Activated naive CD4-positive, alpha-beta T cell treated with anti-CD3 and anti-CD28 coated beads for 36 hours (primary cell): ENCODE results near the gene PALM3. TPM values are rescaled to one million over a fixed set of nuclear protein-coding genes. Genes with fewer than 3 reads are reported as not detected.

ENCODE experiments used
- CTCF ChIA-PET: fragments of 350-600 bp; sonication (Branson Sonifier 250); formaldehyde crosslinking; loops from one replicate; lab custom pipeline; 2021; ENCODE audit warnings: antibody characterized with exemption; lab: Charles Lee
- DNase-seq: peaks from one replicate; pipeline ENCODE4 v3.0.0-alpha.2; 2020
- H3K27ac Mint-ChIP-seq: one replicate; pipeline ENCODE4 v1.8.0; 2021; ENCODE audit warnings: mild to moderate bottlenecking, mixed read lengths
- H3K27me3 Mint-ChIP-seq: one replicate; pipeline ENCODE4 v1.8.0; 2021; ENCODE audit warnings: low read depth, mixed read lengths
- H3K36me3 Mint-ChIP-seq: one replicate; pipeline ENCODE4 v1.8.0; 2021; ENCODE audit warnings: low read depth, mixed read lengths
- H3K4me1 Mint-ChIP-seq: one replicate; pipeline ENCODE4 v1.8.0; 2021; ENCODE audit warnings: low read depth, mixed read lengths
- H3K4me3 Mint-ChIP-seq: one replicate; pipeline ENCODE4 v1.8.0; 2021; ENCODE audit warnings: mild to moderate bottlenecking, moderate library complexity, mixed read lengths
- H3K9me3 Mint-ChIP-seq: one replicate; pipeline ENCODE4 v1.8.0; 2021; ENCODE audit warnings: mixed read lengths
- intact Hi-C: fragments of 100-400 bp; cut with micrococcal nuclease; formaldehyde crosslinking; loops from one replicate; pipeline ENCODE4 v1.15.1; 2023
- total RNA-seq, 2 experiments: library from RNA; stranded (reverse); gene quantifications; one replicate each; pipeline ENCODE4 v1.2.3, GENCODE V29; 2021

Gene PALM3
- total RNA-seq, 2 experiments from 2014 or later, result not detected

GRCh38 chr19:14004619-14005348, 57.1 kb downstream of the PALM3 start:
- H3K4me1 Mint-ChIP-seq, result peaks cover 49% of the 10 kb centered on the region
- CTCF ChIA-PET, result interaction anchor here (0.6 to 3.1 kb wide), 4 partner anchors 14 to 83 kb away, joined by 3 to 10 read pairs (median 4); partner anchors contain the start of gene IL27RA
- H3K27me3 Mint-ChIP-seq, result no peaks in the 10 kb centered on the region
- DNase-seq, result peak; percentile 18
- H3K9me3 Mint-ChIP-seq, result no peaks in the 10 kb centered on the region
- H3K36me3 Mint-ChIP-seq, result peaks cover 4% of the 10 kb centered on the region
- peak overlapping the region; percentile 73 for H3K4me3 Mint-ChIP-seq
- H3K27ac Mint-ChIP-seq, result peak overlapping the region; percentile 88
- intact Hi-C loops, result loop anchor here (5.0 kb wide), 2 partner anchors 363 to 847 kb away; no protein-coding TSS in a partner anchor

Other genes starting within 250 kb of the PALM3 start
- gene NANOS3, start 184.9 kb downstream of the PALM3 start, total RNA-seq, result under 1 TPM; 0.55 to 0.74 TPM
- gene BRME1, start 156.0 kb downstream of the PALM3 start, total RNA-seq, result 1 to 10 TPM; 5.8 to 5.9 TPM
- gene CC2D1A, start 155.9 kb downstream of the PALM3 start, total RNA-seq, result 10 to 100 TPM; 27.4 to 28.6 TPM
- under 1 TPM in 1 of 2 experiments, not detected in 1; 0.29 TPM for gene PODNL1, start 123.7 kb downstream of the PALM3 start, total RNA-seq
- gene DCAF15, start 109.6 kb downstream of the PALM3 start, total RNA-seq, result 10 to 100 TPM; 67.7 to 70.6 TPM
- 10 to 100 TPM; 13.8 to 14.0 TPM for gene RFX1, start 55.8 kb downstream of the PALM3 start, total RNA-seq
- gene RLN3, start 33.9 kb downstream of the PALM3 start, total RNA-seq, result not detected
- 10 to 100 TPM; 59.3 to 59.4 TPM for gene IL27RA, start 30.3 kb downstream of the PALM3 start, total RNA-seq
- under 1 TPM; 0.45 to 0.96 TPM for gene MISP3, start 10.7 kb upstream of the PALM3 start, total RNA-seq
- not detected for gene C19orf67, start 23.7 kb upstream of the PALM3 start, total RNA-seq
- 10 to 100 TPM; 50.9 to 53.0 TPM for gene SAMD1, start 28.7 kb upstream of the PALM3 start, total RNA-seq
- gene PRKACA, start 55.7 kb upstream of the PALM3 start, total RNA-seq, result 10 to 100 TPM; 48.2 to 60.0 TPM
- gene ASF1B, start 74.5 kb upstream of the PALM3 start, total RNA-seq, result 10 to 100 TPM; 54.7 to 56.6 TPM
- 10 to 100 TPM; 13.5 to 14.6 TPM for gene ADGRL1, start 144.1 kb upstream of the PALM3 start, total RNA-seq